Measurements from ENCODE around the gene HSPG2. TPM values are rescaled to one million over a fixed set of nuclear protein-coding genes. Genes with fewer than 3 reads are reported as not detected.

Gene HSPG2
- total and polyA plus RNA-seq, 2 experiments from 2014 or later = 72.4 to 81.2 TPM

DNA sequence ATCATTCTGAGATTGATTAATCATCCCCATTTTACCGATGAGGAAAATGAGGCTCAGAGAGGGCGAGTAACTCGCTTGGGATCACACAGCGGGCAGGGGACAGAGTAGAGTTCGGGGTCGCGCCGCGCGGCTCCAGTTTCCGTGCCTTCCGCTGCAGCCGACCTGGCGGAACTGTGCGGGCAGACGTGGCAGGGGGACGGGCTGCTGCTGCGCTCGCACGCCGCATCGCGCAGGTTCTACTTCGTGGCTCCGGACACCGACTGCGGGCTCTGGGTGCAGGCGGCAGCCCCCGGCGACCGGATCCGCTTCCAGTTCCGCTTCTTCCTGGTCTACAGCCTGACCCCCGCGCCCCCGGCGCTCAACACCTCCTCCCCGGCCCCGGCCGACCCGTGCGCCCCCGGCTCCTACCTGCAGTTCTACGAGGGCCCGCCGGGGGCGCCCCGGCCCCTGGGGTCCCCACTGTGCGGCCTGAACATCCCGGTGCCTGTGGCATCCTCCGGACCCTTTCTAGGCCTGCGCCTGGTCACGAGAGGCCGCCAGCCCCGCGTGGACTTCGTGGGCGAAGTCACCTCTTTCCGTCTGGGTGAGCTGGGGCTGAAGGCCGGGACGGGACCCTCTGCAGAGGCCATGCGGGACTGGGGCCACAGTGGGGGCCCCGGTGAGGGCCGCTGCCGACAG lies 122.7 kb downstream of the HSPG2 start:
- Histone ChIP-seq H4K20me1 (ENCODE audit: insufficient read depth, poor library complexity, severe bottlenecking) (no peaks in the 10 kb centered on the region), H2AFZ (peak overlapping the region; percentile 89), H3K27ac (no peak overlapping the region), H3K9me3 (ENCODE audit: low read depth) (no peaks in the 10 kb centered on the region), H3K36me3 (replicated peaks; ENCODE audit: insufficient read depth, low read depth) (no peaks in the 10 kb centered on the region), H3K4me3 (peak overlapping the region; percentile 36), H3K79me2 (no peaks in the 10 kb centered on the region), H3K9me2 (replicated peaks; ENCODE audit: insufficient read depth) (no peaks in the 10 kb centered on the region), H3K4me2 (peak overlapping the region; percentile 94), H3K27me3 (no peaks in the 10 kb centered on the region), H3K4me1 (ENCODE audit: insufficient read depth) (no peaks in the 10 kb centered on the region)
- peak; percentile 64 for DNase-seq (ENCODE audit: low spot score)
- TF ChIP-seq, protein P1, sequence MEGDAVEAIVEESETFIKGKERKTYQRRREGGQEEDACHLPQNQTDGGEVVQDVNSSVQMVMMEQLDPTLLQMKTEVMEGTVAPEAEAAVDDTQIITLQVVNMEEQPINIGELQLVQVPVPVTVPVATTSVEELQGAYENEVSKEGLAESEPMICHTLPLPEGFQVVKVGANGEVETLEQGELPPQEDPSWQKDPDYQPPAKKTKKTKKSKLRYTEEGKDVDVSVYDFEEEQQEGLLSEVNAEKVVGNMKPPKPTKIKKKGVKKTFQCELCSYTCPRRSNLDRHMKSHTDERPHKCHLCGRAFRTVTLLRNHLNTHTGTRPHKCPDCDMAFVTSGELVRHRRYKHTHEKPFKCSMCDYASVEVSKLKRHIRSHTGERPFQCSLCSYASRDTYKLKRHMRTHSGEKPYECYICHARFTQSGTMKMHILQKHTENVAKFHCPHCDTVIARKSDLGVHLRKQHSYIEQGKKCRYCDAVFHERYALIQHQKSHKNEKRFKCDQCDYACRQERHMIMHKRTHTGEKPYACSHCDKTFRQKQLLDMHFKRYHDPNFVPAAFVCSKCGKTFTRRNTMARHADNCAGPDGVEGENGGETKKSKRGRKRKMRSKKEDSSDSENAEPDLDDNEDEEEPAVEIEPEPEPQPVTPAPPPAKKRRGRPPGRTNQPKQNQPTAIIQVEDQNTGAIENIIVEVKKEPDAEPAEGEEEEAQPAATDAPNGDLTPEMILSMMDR (IDR thresholded peaks at IDR 0.05; ENCODE audit: poor library complexity) = peak; percentile 67
- TF ChIP-seq EZH2 (IDR thresholded peaks at IDR 0.05; ENCODE audit: borderline replicate concordance) = no peak
- TF ChIP-seq EZH2phosphoT487 (IDR thresholded peaks at IDR 0.05; ENCODE audit: low read depth, severe bottlenecking, unreplicated experiment) = no peak
- 22% methylated on average over 43 of the region's 65 CpGs for WGBS (ENCODE audit: low lambda C conversion rate, missing lambda C conversion rate)

DNA sequence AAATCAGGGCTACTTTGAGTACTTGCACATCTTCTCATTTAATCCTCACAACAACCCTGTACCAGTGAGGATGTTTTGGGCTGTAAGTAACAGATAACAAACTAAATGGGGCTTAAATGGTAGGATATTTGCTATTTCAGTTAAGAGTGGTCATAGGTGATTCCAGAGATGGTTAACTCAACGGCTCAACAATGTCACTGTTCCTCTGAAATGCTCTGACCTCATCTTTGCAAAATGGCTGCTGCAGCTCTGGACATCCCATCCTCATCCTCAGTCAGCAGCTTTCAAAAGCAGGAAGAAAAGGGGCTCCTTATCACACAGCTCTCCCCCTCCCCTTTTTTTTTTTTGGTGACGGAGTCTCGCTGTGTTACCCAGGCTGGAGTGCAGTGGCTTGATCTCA lies 123.6 kb downstream of the HSPG2 start:
- WGBS (ENCODE audit: low lambda C conversion rate, missing lambda C conversion rate) = 97% methylated on average over 3 of the region's 3 CpGs

DNA sequence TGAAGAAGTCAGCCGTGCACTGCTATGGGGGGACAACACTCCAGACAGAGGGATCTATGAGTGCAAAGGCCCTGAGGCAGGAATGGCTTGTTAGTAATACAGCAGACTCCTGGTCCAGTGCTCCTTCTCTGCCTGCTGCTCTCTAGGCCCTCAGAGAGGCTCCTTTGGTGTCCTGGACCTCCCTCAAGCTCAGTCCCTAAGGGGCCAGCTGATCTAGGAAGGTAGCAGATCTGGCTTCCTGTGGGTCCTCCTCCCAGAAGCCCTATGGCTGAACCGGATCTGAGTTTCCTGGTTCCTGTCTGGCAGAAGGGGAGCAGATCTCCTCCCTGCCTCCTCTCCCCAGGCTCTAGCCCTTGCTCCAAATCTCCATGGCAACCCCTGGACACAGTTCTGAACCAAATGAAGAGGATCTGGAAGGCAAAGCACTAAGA lies 125.2 kb downstream of the HSPG2 start, which contains the start of gene LDLRAD2:
Gene LDLRAD2 (plus strand): TSS at position 391 of the 431 bp plus-strand sequence. CDS start 187 bp downstream, outside the sequence.
- DNase-seq (ENCODE audit: low spot score) = no peak
- no peaks in the 10 kb centered on the region for H3K9me3 ChIP-seq (ENCODE audit: low read depth)
- H3K36me3 ChIP-seq (replicated peaks; ENCODE audit: insufficient read depth, low read depth) = no peaks in the 10 kb centered on the region
- H3K4me3 ChIP-seq = no peak within 1 kb of the TSS
- H3K4me2 ChIP-seq = no peak within 1 kb of the TSS
- TF ChIP-seq, protein P1 (IDR thresholded peaks at IDR 0.05; ENCODE audit: poor library complexity) = no peak
- TF ChIP-seq EZH2 (IDR thresholded peaks at IDR 0.05; ENCODE audit: borderline replicate concordance) (no peak), EZH2phosphoT487 (IDR thresholded peaks at IDR 0.05; ENCODE audit: low read depth, severe bottlenecking, unreplicated experiment) (no peak)
- H3K27ac ChIP-seq = no peak within 1 kb of the TSS
- H3K79me2 ChIP-seq = no peaks in the 10 kb centered on the region
- H4K20me1 ChIP-seq (ENCODE audit: insufficient read depth, poor library complexity, severe bottlenecking) = no peaks in the 10 kb centered on the region
- WGBS (ENCODE audit: low lambda C conversion rate, missing lambda C conversion rate) = 66% methylated on average over 2 of the region's 2 CpGs
- H2AFZ ChIP-seq = no peak within 1 kb of the TSS
- no peaks in the 10 kb centered on the region for H3K4me1 ChIP-seq (ENCODE audit: insufficient read depth)
- H3K27me3 ChIP-seq = no peaks in the 10 kb centered on the region
- H3K9me2 ChIP-seq (replicated peaks; ENCODE audit: insufficient read depth) = no peaks in the 10 kb centered on the region

More for the DNA sequence above, 123.6 kb downstream of the HSPG2 start:
- Histone ChIP-seq H3K4me1 (ENCODE audit: insufficient read depth) (no peaks in the 10 kb centered on the region), H3K4me2 (no peak overlapping the region), H3K36me3 (replicated peaks; ENCODE audit: insufficient read depth, low read depth) (no peaks in the 10 kb centered on the region), H3K9me2 (replicated peaks; ENCODE audit: insufficient read depth) (no peaks in the 10 kb centered on the region), H3K9me3 (ENCODE audit: low read depth) (no peaks in the 10 kb centered on the region), H3K4me3 (no peak overlapping the region), H3K79me2 (no peaks in the 10 kb centered on the region), H3K27me3 (no peaks in the 10 kb centered on the region), H2AFZ (no peak overlapping the region), H4K20me1 (ENCODE audit: insufficient read depth, poor library complexity, severe bottlenecking) (no peaks in the 10 kb centered on the region), H3K27ac (no peak overlapping the region)
- DNase-seq (ENCODE audit: low spot score) = no peak
- TF ChIP-seq, protein P1 (IDR thresholded peaks at IDR 0.05; ENCODE audit: poor library complexity) = no peak
- no peak for TF ChIP-seq EZH2 (IDR thresholded peaks at IDR 0.05; ENCODE audit: borderline replicate concordance)
- no peak for TF ChIP-seq EZH2phosphoT487 (IDR thresholded peaks at IDR 0.05; ENCODE audit: low read depth, severe bottlenecking, unreplicated experiment)
